Uterus (tissue), 4 donors: ENCODE data around the gene TMEM273. TPM values are rescaled to one million over a fixed set of nuclear protein-coding genes. Genes with fewer than 3 reads are reported as not detected.

Experiments
- DNase-seq, 2 donors: peaks; one replicate each; pipeline ENCODE4 v3.0.0-alpha.2; 2019 to 2020
- H3K27ac ChIP-seq, 2 donors: fragments of 200-600 bp; sonication (generic); 1 replicate in 1 of 2; 2 replicates in 1 of 2; pipeline ENCODE4 v1.5.1; 2016 to 2018
- H3K27me3 ChIP-seq, 2 donors: fragments of 200-600 bp; sonication (generic); one replicate each; pipeline ENCODE4 v1.5.1; 2018 to 2019; ENCODE audit warnings: control low read depth in 1 of 2
- H3K36me3 ChIP-seq, 2 donors: fragments of 200-600 bp; sonication (generic); one replicate each; pipeline ENCODE4 v1.5.1; 2019; ENCODE audit warnings: control low read depth in 1 of 2
- H3K4me1 ChIP-seq, 2 donors: fragments of 200-600 bp; sonication (generic); one replicate each; pipeline ENCODE4 v1.5.1; 2018 to 2019; ENCODE audit warnings: control low read depth in 1 of 2
- H3K4me3 ChIP-seq, 2 donors: fragments of 200-600 bp; sonication (generic); 1 replicate in 1 of 2; 2 replicates in 1 of 2; pipeline ENCODE4 v1.5.1; 2018 to 2019; ENCODE audit warnings: mild to moderate bottlenecking in 1 of 2
- H3K9me3 ChIP-seq, 2 donors: fragments of 200-600 bp; sonication (generic); one replicate each; pipeline ENCODE4 v1.5.1; 2019; ENCODE audit warnings: control low read depth in 1 of 2
- POLR2A ChIP-seq, 2 donors: fragments of 450-650 bp; IDR thresholded peaks; one replicate each; pipeline ENCODE4 v1.6.1; 2016; ENCODE audit warnings: antibody characterized with exemption in 2 of 2, mild to moderate bottlenecking in 1 of 2, moderate library complexity in 1 of 2
- intact Hi-C: fragments of 100-400 bp; cut with DNase I; formaldehyde crosslinking; loops from one replicate; pipeline ENCODE4 v1.15.1; 2023; ENCODE audit warnings: low total_unique reads
- total RNA-seq, 4 donors: library from RNA; depleted of rRNA in 3 of 4; stranded (reverse); fragments of >200 nt in 3 of 4; gene quantifications; one replicate each; pipeline versions ENCODE4 v1.1.0 to v1.2.4, GENCODE V29; 2014 to 2023
- TF ChIP-seq, protein P1 (sequence below), 4 experiments: fragments of 200-600 bp in 2 of 4; fragments of 450-650 bp in 2 of 4; sonication (generic) in 2 of 4; IDR thresholded peaks; one replicate each; pipeline ENCODE4 v1.5.1; 2016 to 2019; ENCODE audit warnings: antibody characterized with exemption in 4 of 4, mild to moderate bottlenecking in 2 of 4, moderate library complexity in 1 of 4
- donor health status: DM: yes; HTN: yes; CAD: no.

Gene TMEM273
- total RNA-seq, 4 donors from 2014 or later: 8.5 to 38.9 (median 14.7) TPM

- Histone ChIP-seq H3K4me1 (no peaks in the 10 kb centered on the region), H3K27me3 (no peaks in the 10 kb centered on the region), H3K4me3 (no peak overlapping the region), H3K36me3 (no peaks in the 10 kb centered on the region), H3K9me3 (no peaks in the 10 kb centered on the region), H3K27ac (no peak overlapping the region)
- TF ChIP-seq POLR2A (IDR thresholded peaks at IDR 0.05): no peak
- TF ChIP-seq, protein P1, sequence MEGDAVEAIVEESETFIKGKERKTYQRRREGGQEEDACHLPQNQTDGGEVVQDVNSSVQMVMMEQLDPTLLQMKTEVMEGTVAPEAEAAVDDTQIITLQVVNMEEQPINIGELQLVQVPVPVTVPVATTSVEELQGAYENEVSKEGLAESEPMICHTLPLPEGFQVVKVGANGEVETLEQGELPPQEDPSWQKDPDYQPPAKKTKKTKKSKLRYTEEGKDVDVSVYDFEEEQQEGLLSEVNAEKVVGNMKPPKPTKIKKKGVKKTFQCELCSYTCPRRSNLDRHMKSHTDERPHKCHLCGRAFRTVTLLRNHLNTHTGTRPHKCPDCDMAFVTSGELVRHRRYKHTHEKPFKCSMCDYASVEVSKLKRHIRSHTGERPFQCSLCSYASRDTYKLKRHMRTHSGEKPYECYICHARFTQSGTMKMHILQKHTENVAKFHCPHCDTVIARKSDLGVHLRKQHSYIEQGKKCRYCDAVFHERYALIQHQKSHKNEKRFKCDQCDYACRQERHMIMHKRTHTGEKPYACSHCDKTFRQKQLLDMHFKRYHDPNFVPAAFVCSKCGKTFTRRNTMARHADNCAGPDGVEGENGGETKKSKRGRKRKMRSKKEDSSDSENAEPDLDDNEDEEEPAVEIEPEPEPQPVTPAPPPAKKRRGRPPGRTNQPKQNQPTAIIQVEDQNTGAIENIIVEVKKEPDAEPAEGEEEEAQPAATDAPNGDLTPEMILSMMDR (IDR thresholded peaks at IDR 0.05): no peak
- intact Hi-C loops: no loop called here
- no peak for DNase-seq
Measured at GRCh38 chr10:49223205-49223604, 35.0 kb upstream of the TMEM273 start.

- Histone ChIP-seq H3K36me3 (no peaks in the 10 kb centered on the region), H3K9me3 (no peaks in the 10 kb centered on the region), H3K27ac (no peak overlapping the region), H3K4me3 (no peak overlapping the region), H3K27me3 (no peaks in the 10 kb centered on the region), H3K4me1 (no peaks in the 10 kb centered on the region)
- intact Hi-C loops: no loop called here
- no peak for DNase-seq
- no peak for TF ChIP-seq POLR2A (IDR thresholded peaks at IDR 0.05)
- TF ChIP-seq, protein P1 (IDR thresholded peaks at IDR 0.05): no peak
Measured at GRCh38 chr10:49222170-49222569, 34.0 kb upstream of the TMEM273 start.

GRCh38 chr10:49220679-49221078 lies 32.5 kb upstream of the TMEM273 start:
- TF ChIP-seq POLR2A (IDR thresholded peaks at IDR 0.05): no peak
- TF ChIP-seq, protein P1 (IDR thresholded peaks at IDR 0.05): no peak
- no peak overlapping the region for H3K27ac ChIP-seq
- H3K4me3 ChIP-seq: no peak overlapping the region
- H3K27me3 ChIP-seq: no peaks in the 10 kb centered on the region
- H3K9me3 ChIP-seq: no peaks in the 10 kb centered on the region
- intact Hi-C loops: no loop called here
- no peaks in the 10 kb centered on the region for H3K4me1 ChIP-seq
- no peak for DNase-seq
- no peaks in the 10 kb centered on the region for H3K36me3 ChIP-seq

GRCh38 chr10:49220031-49220430 lies 31.8 kb upstream of the TMEM273 start:
- no peak for TF ChIP-seq POLR2A (IDR thresholded peaks at IDR 0.05)
- TF ChIP-seq, protein P1 (IDR thresholded peaks at IDR 0.05): no peak
- Histone ChIP-seq H3K4me3 (no peak overlapping the region), H3K4me1 (no peaks in the 10 kb centered on the region), H3K9me3 (no peaks in the 10 kb centered on the region), H3K27ac (no peak overlapping the region), H3K27me3 (no peaks in the 10 kb centered on the region), H3K36me3 (no peaks in the 10 kb centered on the region)
- intact Hi-C loops: no loop called here
- DNase-seq: no peak

- no peak for TF ChIP-seq POLR2A (IDR thresholded peaks at IDR 0.05)
- TF ChIP-seq, protein P1 (IDR thresholded peaks at IDR 0.05): no peak
- no peaks in the 10 kb centered on the region for H3K36me3 ChIP-seq
- H3K9me3 ChIP-seq: no peaks in the 10 kb centered on the region
- H3K27ac ChIP-seq: no peak overlapping the region
- intact Hi-C loops: no loop called here
- no peaks in the 10 kb centered on the region for H3K27me3 ChIP-seq
- no peak overlapping the region for H3K4me3 ChIP-seq
- DNase-seq: no peak
- no peaks in the 10 kb centered on the region for H3K4me1 ChIP-seq
Measured at GRCh38 chr10:49219248-49219647, 31.1 kb upstream of the TMEM273 start.
